Left lung (tissue), 10 donors: ENCODE results near the gene TMEM132A. TPM values are rescaled to one million over a fixed set of nuclear protein-coding genes. Genes with fewer than 3 reads are reported as not detected.

ENCODE experiments used
- ATAC-seq: fragments of 200-7000 bp; cut with Tn5 transposase; one replicate; pipeline ENCODE4 v1.9.1; 2020; ENCODE audit warnings: moderate library complexity
- DNase-seq, 4 donors: peaks; one replicate each; pipeline ENCODE4 v3.0.0-alpha.2; 2013 to 2020
- H3K27ac ChIP-seq, 2 donors: fragments of 200-600 bp; sonication (generic) in 1 of 2; one replicate each; pipeline versions ENCODE4 v1.5.0 to v1.8.0; 2020 to 2021
- H3K27me3 ChIP-seq, 2 donors: fragments of 200-600 bp; sonication (generic) in 1 of 2; one replicate each; pipeline versions ENCODE4 v1.5.0 to v1.8.0; 2020 to 2021
- H3K36me3 ChIP-seq, 2 donors: fragments of 200-600 bp; sonication (generic) in 1 of 2; one replicate each; pipeline versions ENCODE4 v1.5.0 to v1.8.0; 2020 to 2021
- H3K4me1 ChIP-seq, 2 donors: fragments of 200-600 bp; one replicate each; pipeline ENCODE4 v1.8.0; 2021
- H3K4me3 ChIP-seq, 2 donors: fragments of 200-600 bp; sonication (generic) in 1 of 2; one replicate each; pipeline versions ENCODE4 v1.5.0 to v1.8.0; 2020 to 2021; ENCODE audit warnings: mild to moderate bottlenecking in 1 of 2
- H3K9me3 ChIP-seq, 2 donors: fragments of 200-600 bp; sonication (generic) in 1 of 2; one replicate each; pipeline versions ENCODE4 v1.5.0 to v1.8.0; 2020 to 2021
- CTCF ChIP-seq, 2 donors: fragments of 200-600 bp; sonication (generic) in 1 of 2; IDR thresholded peaks; one replicate each; pipeline versions ENCODE4 v1.5.0 to v1.8.0; 2021; ENCODE audit warnings: antibody characterized with exemption in 2 of 2
- intact Hi-C, 2 donors: fragments of 100-400 bp; cut with DNase I; formaldehyde crosslinking; loops; one replicate each; pipeline versions ENCODE4 v1.11.2 to v1.14.2; 2022
- polyA plus RNA-seq, 6 donors: library from polyadenylated mRNA; unstranded; fragments of 120-200 nt; gene quantifications; one replicate each; pipeline ENCODE4 v1.2.1, GENCODE V29; 2013; ENCODE audit not compliant: insufficient read length in 6 of 6
- total RNA-seq, 2 donors: library from RNA; stranded (reverse); fragmentation: NEBNext Ultra II Directional; extraction: Animal tissue kit (Norgen Biotek cat#: 25700); gene quantifications; one replicate each; pipeline ENCODE4 v1.2.1, GENCODE V29; 2021
- donor health status: DM: no; HTN: yes; CAD: no.
- donor health status: DM: no; HTN: no; CAD: no.

TMEM132A gene
- total and polyA plus RNA-seq, 8 donors = 12.3 to 67.8 (median 43.2) TPM

GRCh38 chr11:60878245-60879101 is 45.8 kb upstream of the TMEM132A start:
- intact Hi-C loops = no loop called here
- no peak for ATAC-seq

DNA sequence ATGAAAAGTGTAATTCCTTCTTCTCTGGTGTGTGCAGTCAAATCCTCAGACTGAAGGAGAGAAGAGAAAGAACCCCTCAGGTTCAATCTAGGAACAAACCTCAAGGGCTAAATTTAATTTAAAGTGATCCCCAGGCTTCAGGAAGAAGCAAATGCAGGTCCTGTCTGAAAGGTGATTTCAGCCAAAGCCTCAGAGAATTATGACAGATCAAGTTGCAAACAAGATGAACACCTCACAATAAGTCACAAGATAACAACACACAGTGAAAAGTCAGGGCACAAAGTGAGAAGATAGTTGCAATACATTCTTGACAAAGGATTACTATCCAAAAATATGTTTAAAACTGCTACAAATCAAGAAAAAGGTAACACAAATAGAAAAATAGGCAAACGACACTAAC is 45.2 kb upstream of the TMEM132A start:
- Histone ChIP-seq H3K4me1 (no peaks in the 10 kb centered on the region), H3K27me3 (no peaks in the 10 kb centered on the region), H3K4me3 (no peak overlapping the region), H3K9me3 (no peaks in the 10 kb centered on the region), H3K36me3 (peaks cover 0 to 19% of the 10 kb centered on the region in 2 donors), H3K27ac (no peak overlapping the region)
- intact Hi-C loops = no loop called here
- DNase-seq = no peak
- no peak for TF ChIP-seq CTCF (IDR thresholded peaks at IDR 0.05)
- ATAC-seq = no peak

More at GRCh38 chr11:60878245-60879101, 45.8 kb upstream of the TMEM132A start:
- no peak for TF ChIP-seq CTCF (IDR thresholded peaks at IDR 0.05)
- no peak overlapping the region for H3K27ac ChIP-seq
- peaks cover 0 to 19% of the 10 kb centered on the region in 2 donors for H3K36me3 ChIP-seq
- no peaks in the 10 kb centered on the region for H3K9me3 ChIP-seq
- DNase-seq = no peak
- no peak overlapping the region for H3K4me3 ChIP-seq
- no peaks in the 10 kb centered on the region for H3K4me1 ChIP-seq
- H3K27me3 ChIP-seq = no peaks in the 10 kb centered on the region

DNA sequence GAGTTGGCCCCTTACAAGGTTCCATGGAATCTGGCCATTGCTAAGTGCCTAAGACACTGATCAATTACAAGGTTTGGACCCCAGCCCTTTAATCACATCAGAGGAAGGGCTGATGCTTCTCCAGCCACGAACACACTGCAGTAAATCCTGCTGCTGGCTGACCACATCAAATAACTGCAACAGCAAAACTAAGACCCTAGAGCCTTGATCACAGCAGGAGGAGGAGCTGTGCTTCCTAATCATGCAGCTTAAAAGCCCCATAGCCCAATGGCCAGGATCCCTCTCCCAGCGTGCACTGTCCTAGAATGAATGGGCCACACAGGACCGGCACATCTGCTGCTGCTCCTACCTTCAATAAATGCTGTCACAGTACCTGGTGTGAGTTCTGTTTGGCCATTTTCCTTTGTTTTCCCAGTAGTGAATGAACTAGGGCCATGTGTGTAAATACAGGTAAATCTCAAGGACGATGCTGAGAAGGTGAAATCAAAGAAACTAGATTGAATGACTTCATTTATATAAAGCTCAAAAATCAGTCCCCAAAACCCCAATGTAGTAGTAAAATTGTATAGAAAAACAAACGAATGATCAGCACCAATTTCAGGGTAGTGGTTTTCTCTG is 44.2 kb upstream of the TMEM132A start:
- ATAC-seq (no peak), DNase-seq (no peak)
- no peaks in the 10 kb centered on the region for H3K4me1 ChIP-seq
- TF ChIP-seq CTCF (IDR thresholded peaks at IDR 0.05) = no peak
- H3K9me3 ChIP-seq = no peaks in the 10 kb centered on the region
- H3K27me3 ChIP-seq = no peaks in the 10 kb centered on the region
- intact Hi-C loops = no loop called here
- peaks cover 0 to 19% of the 10 kb centered on the region in 2 donors for H3K36me3 ChIP-seq
- H3K4me3 ChIP-seq = no peak overlapping the region
- no peak overlapping the region for H3K27ac ChIP-seq

DNA sequence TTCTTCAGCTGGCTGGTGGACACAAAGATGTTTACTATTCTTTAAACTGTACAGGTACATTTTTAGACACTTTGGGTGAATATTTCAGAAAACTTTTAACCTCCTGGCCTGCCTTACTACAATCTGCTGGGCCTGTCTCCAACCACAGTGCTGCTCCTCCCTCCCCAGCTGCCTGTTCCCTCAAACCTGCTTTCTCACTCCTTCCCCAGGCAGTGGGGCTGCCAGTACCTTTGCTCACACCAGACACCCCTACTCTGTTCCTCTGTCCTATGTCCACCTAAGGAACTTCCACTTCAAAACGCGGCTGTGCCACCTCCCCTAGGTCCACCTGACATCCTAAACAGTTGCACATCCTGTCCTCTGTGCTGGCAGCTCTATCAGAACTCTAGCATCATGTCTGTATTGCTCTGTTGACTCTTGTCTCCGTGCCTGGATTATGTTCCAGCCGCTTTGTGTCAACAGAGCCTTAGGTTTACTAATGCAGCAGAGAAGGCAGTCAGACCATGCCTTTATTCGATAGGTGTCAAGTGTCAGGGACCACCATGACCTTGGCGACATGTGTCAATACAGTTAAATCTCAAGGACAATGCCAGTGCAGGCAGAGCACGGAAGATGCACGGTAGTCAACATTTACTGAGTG is 43.5 kb upstream of the TMEM132A start:
- H3K36me3 ChIP-seq = peaks cover 0 to 19% of the 10 kb centered on the region in 2 donors
- no peak overlapping the region for H3K4me3 ChIP-seq
- no peak overlapping the region for H3K27ac ChIP-seq
- DNase-seq (no peak), ATAC-seq (no peak)
- no peaks in the 10 kb centered on the region for H3K27me3 ChIP-seq
- no peak for TF ChIP-seq CTCF (IDR thresholded peaks at IDR 0.05)
- intact Hi-C loops = no loop called here
- no peaks in the 10 kb centered on the region for H3K9me3 ChIP-seq
- H3K4me1 ChIP-seq = no peaks in the 10 kb centered on the region

- ATAC-seq (peak; percentile 87), DNase-seq (no peak)
- intact Hi-C loops = no loop called here
- H3K36me3 ChIP-seq = peaks cover 0 to 23% of the 10 kb centered on the region in 2 donors
- no peaks in the 10 kb centered on the region for H3K9me3 ChIP-seq
- no peaks in the 10 kb centered on the region for H3K4me1 ChIP-seq
- no peak overlapping the region for H3K27ac ChIP-seq
- no peaks in the 10 kb centered on the region for H3K27me3 ChIP-seq
- peak; percentile 10 to 30 for TF ChIP-seq CTCF (IDR thresholded peaks at IDR 0.05)
- H3K4me3 ChIP-seq = no peak overlapping the region
Measured at GRCh38 chr11:60887556-60887955, 36.7 kb upstream of the TMEM132A start.
